Suprapubic skin (tissue), 4 donors: Measurements from ENCODE around the gene ZKSCAN1. TPM values are rescaled to one million over a fixed set of nuclear protein-coding genes. Genes with fewer than 3 reads are reported as not detected.
"Not testable (repeated sequence)": the region's sequence is repeated elsewhere in the genome, so short reads cannot be mapped to it uniquely, and the experiment has no call there.

Source experiments
- DNase-seq, 2 donors: peaks; one replicate each; pipeline ENCODE4 v3.0.0-alpha.2; 2019; ENCODE audit warnings: low spot score in 2 of 2
- H3K27ac ChIP-seq: fragments of 200-600 bp; sonication (generic); one replicate; pipeline ENCODE4 v1.5.1; 2019
- H3K27me3 ChIP-seq: fragments of 200-600 bp; sonication (generic); one replicate; pipeline ENCODE4 v1.5.1; 2019
- H3K36me3 ChIP-seq: fragments of 200-600 bp; sonication (generic); one replicate; pipeline ENCODE4 v1.5.1; 2019
- H3K4me1 ChIP-seq: fragments of 200-600 bp; sonication (generic); one replicate; pipeline ENCODE4 v1.5.1; 2019
- H3K4me3 ChIP-seq: fragments of 200-600 bp; sonication (generic); one replicate; pipeline ENCODE4 v1.5.1; 2019; ENCODE audit warnings: mild to moderate bottlenecking
- H3K9me3 ChIP-seq: fragments of 200-600 bp; sonication (generic); one replicate; pipeline ENCODE4 v1.5.1; 2019
- CTCF ChIP-seq, 2 donors: fragments of 200-600 bp in 1 of 2; fragments of 450-650 bp in 1 of 2; sonication (generic) in 1 of 2; IDR thresholded peaks; one replicate each; pipeline ENCODE4 v1.5.1; 2016 to 2019; ENCODE audit warnings: antibody characterized with exemption in 2 of 2, mild to moderate bottlenecking in 1 of 2, moderate library complexity in 1 of 2
- EP300 ChIP-seq: sonication (generic); formaldehyde crosslinking; IDR thresholded peaks from one replicate; pipeline ENCODE4 v1.6.1; 2017; ENCODE audit warnings: antibody characterized with exemption
- POLR2A ChIP-seq, 2 donors: fragments of 450-650 bp; IDR thresholded peaks; one replicate each; pipeline ENCODE4 v1.6.1; 2017; ENCODE audit warnings: antibody characterized with exemption in 2 of 2, mild to moderate bottlenecking in 2 of 2, moderate library complexity in 2 of 2
- POLR2AphosphoS5 ChIP-seq, 3 donors: sonication (generic); formaldehyde crosslinking; IDR thresholded peaks; one replicate each; pipeline ENCODE4 v1.6.1; 2017; ENCODE audit warnings: antibody characterized with exemption in 3 of 3
- WGBS: methylation state at CpG from one replicate; pipeline ENCODE4 v1.1.5; 2018; 5-methylcytosine and 5-hydroxymethylcytosine counted together
- total RNA-seq, 4 donors: library from RNA; depleted of rRNA; stranded (reverse); fragments of >200 nt; gene quantifications; one replicate each; pipeline ENCODE4 v1.1.0, GENCODE V29; 2016

ZKSCAN1 gene
- total RNA-seq, 4 donors from 2014 or later = 50.5 to 106 (median 66.4) TPM

- peaks cover 7% of the 10 kb centered on the region for H3K4me1 ChIP-seq
- H3K9me3 ChIP-seq = no peaks in the 10 kb centered on the region
- H3K27ac ChIP-seq = no peak overlapping the region
- H3K4me3 ChIP-seq = no peak overlapping the region
- no peaks in the 10 kb centered on the region for H3K27me3 ChIP-seq
- WGBS = 95% methylated on average over 5 of the region's 5 CpGs
- no peaks in the 10 kb centered on the region for H3K36me3 ChIP-seq
- TF ChIP-seq POLR2AphosphoS5 (IDR thresholded peaks at IDR 0.05) = no peak
- TF ChIP-seq EP300 = no peak
- no peak for TF ChIP-seq POLR2A (IDR thresholded peaks at IDR 0.05)
- no peak for TF ChIP-seq CTCF (IDR thresholded peaks at IDR 0.05)
- DNase-seq = peak in 1 of 2 donors; percentile 45
Observed at GRCh38 chr7:99987846-99988245, 27.6 kb upstream of the ZKSCAN1 start.

- peaks cover 11% of the 10 kb centered on the region for H3K4me1 ChIP-seq
- peak overlapping the region; percentile 19 for H3K4me3 ChIP-seq
- H3K36me3 ChIP-seq = no peaks in the 10 kb centered on the region
- H3K27me3 ChIP-seq = no peaks in the 10 kb centered on the region
- H3K27ac ChIP-seq = no peak overlapping the region
- TF ChIP-seq CTCF (IDR thresholded peaks at IDR 0.05) (no peak), POLR2AphosphoS5 (IDR thresholded peaks at IDR 0.05) (no peak), POLR2A (IDR thresholded peaks at IDR 0.05) (no peak), EP300 (no peak)
- H3K9me3 ChIP-seq = no peaks in the 10 kb centered on the region
- 44% methylated on average over 14 of the region's 14 CpGs for WGBS
- DNase-seq = no peak
Observed at GRCh38 chr7:99990460-99990852, 24.9 kb upstream of the ZKSCAN1 start.

DNA sequence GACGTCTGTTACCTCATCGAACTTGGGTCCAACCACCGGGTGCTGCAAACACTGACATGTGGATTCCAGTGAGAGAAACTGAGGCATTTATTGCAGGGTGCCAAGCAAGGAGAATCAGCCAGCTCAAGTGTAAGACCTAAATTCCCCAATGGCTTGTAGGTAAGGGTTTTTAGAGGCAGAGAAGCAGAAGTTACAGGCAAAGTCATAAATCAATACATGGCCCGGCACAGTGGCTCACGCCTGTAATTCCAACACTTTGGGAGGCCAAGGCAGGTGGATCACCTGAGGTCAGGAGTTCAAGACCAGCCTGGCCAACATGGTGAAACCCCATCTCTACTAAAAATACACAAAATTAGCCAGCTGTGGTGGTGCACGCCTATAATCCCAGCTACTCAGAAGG lies 23.9 kb upstream of the ZKSCAN1 start:
- H3K27me3 ChIP-seq, H3K4me3 ChIP-seq, H3K36me3 ChIP-seq, DNase-seq, H3K27ac ChIP-seq, H3K9me3 ChIP-seq: not testable (repeated sequence)
- H3K4me1 ChIP-seq = peaks cover 11% of the 10 kb centered on the region
- 73% methylated on average over 6 of the region's 6 CpGs for WGBS

DNA sequence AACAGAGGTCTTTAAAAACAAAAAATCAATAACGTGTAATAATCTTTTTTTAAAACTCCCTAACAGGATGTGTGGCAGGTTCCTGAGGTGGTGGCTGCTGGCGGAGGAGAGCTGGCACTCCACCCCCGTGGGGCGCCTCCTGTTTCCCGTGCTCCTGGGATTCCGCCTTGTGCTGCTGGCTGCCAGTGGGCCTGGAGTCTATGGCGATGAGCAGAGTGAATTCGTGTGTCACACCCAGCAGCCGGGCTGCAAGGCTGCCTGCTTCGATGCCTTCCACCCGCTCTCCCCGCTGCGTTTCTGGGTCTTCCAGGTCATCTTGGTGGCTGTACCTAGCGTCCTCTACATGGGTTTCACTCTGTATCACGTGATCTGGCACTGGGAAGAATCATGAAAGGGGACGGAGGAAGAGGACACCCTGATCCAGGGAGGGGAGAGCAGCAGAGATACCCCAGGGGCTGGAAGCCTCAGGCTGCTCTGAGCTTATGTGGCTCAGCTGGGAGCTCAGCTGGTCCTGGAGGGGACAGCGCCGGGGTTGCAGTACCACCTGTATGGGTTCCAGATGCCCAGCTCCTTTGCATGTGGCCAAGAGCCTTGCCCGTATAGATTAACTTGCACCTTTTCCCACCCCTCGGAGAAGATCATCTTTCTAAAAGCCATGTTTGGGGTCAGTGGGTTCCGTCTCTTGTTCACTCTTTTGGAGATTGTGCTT lies 22.9 kb upstream of the ZKSCAN1 start:
- Histone ChIP-seq H3K9me3 (no peaks in the 10 kb centered on the region), H3K4me3 (no peak overlapping the region), H3K27ac (no peak overlapping the region), H3K4me1 (peaks cover 11% of the 10 kb centered on the region), H3K36me3 (no peaks in the 10 kb centered on the region), H3K27me3 (no peaks in the 10 kb centered on the region)
- DNase-seq = no peak
- TF ChIP-seq CTCF (IDR thresholded peaks at IDR 0.05) (no peak), EP300 (no peak)
- 58% methylated on average over 13 of the region's 21 CpGs for WGBS

DNA sequence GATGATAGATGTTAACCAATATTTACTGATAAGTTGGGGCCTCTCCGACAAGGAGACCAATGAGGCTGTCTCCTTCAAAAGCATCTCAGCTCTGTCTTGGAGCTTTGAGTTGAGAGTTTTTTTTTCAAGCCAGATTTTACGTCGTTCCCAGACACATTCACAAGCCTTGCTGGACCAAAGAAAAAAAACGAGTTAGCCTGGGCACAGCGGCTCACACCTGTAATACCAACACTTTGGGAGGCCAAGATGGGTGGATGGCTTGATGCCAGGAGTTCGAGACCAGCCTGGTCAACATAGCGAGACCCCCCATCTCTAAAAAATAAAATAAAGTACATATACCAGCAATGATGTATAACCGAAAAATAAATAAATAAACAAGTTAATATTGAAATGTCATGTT lies 20.6 kb upstream of the ZKSCAN1 start:
- TF ChIP-seq POLR2AphosphoS5 (IDR thresholded peaks at IDR 0.05) (no peak), POLR2A (IDR thresholded peaks at IDR 0.05) (no peak), EP300 (no peak), CTCF (IDR thresholded peaks at IDR 0.05) (no peak)
- H3K36me3 ChIP-seq = no peaks in the 10 kb centered on the region
- no peak overlapping the region for H3K4me3 ChIP-seq
- WGBS = 85% methylated on average over 8 of the region's 8 CpGs
- no peaks in the 10 kb centered on the region for H3K27me3 ChIP-seq
- no peak for DNase-seq
- H3K9me3 ChIP-seq = no peaks in the 10 kb centered on the region
- H3K27ac ChIP-seq = no peak overlapping the region
- peaks cover 14% of the 10 kb centered on the region for H3K4me1 ChIP-seq
